ENCODE results near the gene IL17A.

DNA sequence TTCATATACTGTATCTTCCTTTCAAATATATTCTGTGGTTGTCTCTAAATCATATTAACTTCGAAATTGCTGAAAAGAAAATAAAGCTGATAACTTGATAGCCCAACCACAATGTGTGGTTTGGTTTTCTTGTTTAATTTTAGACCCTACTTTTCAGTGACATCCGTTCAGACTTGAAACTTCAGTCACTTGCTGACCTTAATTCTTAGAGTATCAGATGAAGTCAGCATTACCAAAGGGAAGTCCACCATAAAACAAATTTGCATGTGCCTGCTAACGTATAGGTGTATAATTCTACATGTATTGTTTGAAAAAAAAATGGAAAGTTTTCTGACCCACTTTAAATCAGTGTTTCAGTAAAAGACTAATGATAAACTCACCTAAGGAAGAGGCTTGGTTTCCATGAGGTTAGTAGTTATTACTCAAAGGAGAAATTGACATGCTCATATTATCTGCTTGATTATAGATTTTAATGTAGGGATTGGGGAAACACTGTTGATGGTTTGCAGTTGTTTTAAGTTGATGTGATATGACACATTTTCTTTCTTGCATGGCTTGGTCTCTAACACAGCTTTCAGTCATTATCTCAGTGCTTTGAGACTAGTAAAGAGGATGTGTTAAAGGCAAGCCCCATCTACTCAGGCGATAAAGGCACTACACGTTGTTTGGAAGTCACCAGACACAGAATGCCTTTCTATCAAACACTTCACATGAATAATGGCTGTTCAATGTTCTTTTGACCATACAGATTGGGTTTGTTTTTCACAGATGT, 5.2 kb upstream of the IL17A start:
- TF ChIP-seq CTCF (IDR thresholded peaks at IDR 0.05): no peak
- no peak for TF ChIP-seq POLR2A (IDR thresholded peaks at IDR 0.05)
